Choroid plexus epithelial cell (primary cell): Measurements from ENCODE around the gene TFE3.
"Not testable (repeated sequence)": the region's sequence is repeated elsewhere in the genome, so short reads cannot be mapped to it uniquely, and the experiment has no call there.

ENCODE experiments used
- DNase-seq: peaks from one replicate; pipeline ENCODE4 v3.0.0-alpha.2; 2010; ENCODE audit warnings: low read depth
- H3K4me3 ChIP-seq: 2 replicates; pipeline ENCODE4 v1.5.1; 2011; ENCODE audit warnings: low read depth, mild to moderate bottlenecking, control low read depth, low read length, moderate library complexity
- TF ChIP-seq, protein P1 (sequence below): conservative IDR thresholded peaks from 2 replicates; pipeline ENCODE4 v1.5.1; 2011; ENCODE audit warnings: low read depth, mild to moderate bottlenecking, control low read depth, inconsistent platforms, low read length, moderate library complexity

Gene TFE3

GRCh38 chrX:48989483-48989882 is 53.7 kb downstream of the TFE3 start:
- H3K4me3 ChIP-seq, result no peak overlapping the region
- TF ChIP-seq, protein P1, sequence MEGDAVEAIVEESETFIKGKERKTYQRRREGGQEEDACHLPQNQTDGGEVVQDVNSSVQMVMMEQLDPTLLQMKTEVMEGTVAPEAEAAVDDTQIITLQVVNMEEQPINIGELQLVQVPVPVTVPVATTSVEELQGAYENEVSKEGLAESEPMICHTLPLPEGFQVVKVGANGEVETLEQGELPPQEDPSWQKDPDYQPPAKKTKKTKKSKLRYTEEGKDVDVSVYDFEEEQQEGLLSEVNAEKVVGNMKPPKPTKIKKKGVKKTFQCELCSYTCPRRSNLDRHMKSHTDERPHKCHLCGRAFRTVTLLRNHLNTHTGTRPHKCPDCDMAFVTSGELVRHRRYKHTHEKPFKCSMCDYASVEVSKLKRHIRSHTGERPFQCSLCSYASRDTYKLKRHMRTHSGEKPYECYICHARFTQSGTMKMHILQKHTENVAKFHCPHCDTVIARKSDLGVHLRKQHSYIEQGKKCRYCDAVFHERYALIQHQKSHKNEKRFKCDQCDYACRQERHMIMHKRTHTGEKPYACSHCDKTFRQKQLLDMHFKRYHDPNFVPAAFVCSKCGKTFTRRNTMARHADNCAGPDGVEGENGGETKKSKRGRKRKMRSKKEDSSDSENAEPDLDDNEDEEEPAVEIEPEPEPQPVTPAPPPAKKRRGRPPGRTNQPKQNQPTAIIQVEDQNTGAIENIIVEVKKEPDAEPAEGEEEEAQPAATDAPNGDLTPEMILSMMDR, result no peak
- no peak for DNase-seq

GRCh38 chrX:48983896-48984295 is 59.3 kb downstream of the TFE3 start:
- TF ChIP-seq, protein P1, result no peak
- DNase-seq, result no peak
- H3K4me3 ChIP-seq, result no peak overlapping the region

DNA sequence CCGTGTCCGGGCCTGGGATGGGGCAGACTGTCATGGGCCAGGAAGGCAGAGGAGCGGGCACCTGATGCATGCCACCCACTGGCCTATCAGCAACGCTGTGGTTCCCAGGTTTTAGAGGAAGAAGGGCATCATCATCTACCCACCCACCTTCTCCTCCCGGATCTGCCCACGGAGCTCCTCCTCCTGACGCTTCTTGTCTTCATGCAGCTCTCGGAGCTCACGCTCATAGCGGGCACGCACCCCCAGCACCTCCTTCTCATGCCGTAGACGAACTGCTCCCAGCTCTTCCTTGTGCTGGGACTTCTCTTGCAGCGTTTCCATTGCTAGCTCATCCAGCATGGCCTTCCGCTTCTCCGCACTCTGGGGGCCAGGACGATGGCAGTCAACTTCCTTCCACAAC is 60.1 kb downstream of the TFE3 start:
- no peak for DNase-seq
- H3K4me3 ChIP-seq, result no peak overlapping the region
- TF ChIP-seq, protein P1, result no peak

DNA sequence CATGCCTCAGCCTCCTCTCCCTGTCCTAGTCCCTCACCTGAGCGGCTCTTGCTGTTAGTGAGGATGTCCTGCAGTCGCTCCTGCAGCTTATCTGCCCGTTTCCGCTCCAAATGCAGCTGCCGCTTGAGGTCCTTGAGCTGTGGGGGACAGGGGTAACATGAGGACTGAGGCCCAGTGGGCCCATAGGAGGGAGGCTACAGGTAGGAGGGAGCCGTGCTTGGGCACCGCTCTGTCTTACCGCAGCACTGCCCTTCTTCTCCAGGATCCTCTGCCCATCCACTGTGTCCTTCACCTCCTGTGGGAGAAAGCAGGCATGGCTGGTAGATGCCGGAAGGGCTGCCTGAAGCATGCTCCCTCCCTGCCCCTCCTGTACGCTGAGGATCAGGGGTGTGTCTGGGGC is 62.0 kb downstream of the TFE3 start:
- TF ChIP-seq, protein P1, result no peak
- no peak for DNase-seq
- no peak overlapping the region for H3K4me3 ChIP-seq

GRCh38 chrX:48980341-48980740 is 62.8 kb downstream of the TFE3 start:
- not testable (repeated sequence) for H3K4me3 ChIP-seq, DNase-seq
